ENCODE data around the gene TAOK3.

DNA sequence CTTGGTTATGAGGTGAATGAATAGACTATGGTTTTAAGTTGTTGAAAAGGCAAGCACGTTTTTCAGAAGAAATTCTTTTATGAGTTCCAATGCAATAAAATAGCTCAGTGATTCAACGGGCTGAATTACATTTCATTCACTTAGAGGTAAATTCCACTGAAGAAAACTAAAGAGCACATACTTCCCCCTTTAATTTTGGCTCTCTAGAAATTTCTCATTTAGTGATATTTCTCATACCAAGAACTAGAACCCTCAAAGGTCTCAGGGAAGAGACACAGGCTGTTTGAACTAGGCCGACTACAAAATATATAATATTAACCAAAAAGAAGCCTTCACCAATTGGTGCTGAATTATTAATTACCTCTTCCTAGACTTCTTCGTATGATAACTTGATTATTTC is 68.6 kb downstream of the TAOK3 start:
- TF ChIP-seq EZH2 (IDR thresholded peaks at IDR 0.05; ENCODE audit: borderline replicate concordance, insufficient read depth, low read depth, low read length, poor library complexity, severe bottlenecking) = no peak
- TF ChIP-seq, protein P1, sequence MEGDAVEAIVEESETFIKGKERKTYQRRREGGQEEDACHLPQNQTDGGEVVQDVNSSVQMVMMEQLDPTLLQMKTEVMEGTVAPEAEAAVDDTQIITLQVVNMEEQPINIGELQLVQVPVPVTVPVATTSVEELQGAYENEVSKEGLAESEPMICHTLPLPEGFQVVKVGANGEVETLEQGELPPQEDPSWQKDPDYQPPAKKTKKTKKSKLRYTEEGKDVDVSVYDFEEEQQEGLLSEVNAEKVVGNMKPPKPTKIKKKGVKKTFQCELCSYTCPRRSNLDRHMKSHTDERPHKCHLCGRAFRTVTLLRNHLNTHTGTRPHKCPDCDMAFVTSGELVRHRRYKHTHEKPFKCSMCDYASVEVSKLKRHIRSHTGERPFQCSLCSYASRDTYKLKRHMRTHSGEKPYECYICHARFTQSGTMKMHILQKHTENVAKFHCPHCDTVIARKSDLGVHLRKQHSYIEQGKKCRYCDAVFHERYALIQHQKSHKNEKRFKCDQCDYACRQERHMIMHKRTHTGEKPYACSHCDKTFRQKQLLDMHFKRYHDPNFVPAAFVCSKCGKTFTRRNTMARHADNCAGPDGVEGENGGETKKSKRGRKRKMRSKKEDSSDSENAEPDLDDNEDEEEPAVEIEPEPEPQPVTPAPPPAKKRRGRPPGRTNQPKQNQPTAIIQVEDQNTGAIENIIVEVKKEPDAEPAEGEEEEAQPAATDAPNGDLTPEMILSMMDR (IDR thresholded peaks at IDR 0.05) = no peak

Measured in B cell (primary cell).